HepG2 (cell line): ENCODE measurements around the gene NDUFB11. TPM values are rescaled to one million over a fixed set of nuclear protein-coding genes. Genes with fewer than 3 reads are reported as not detected.

Source experiments
- DMAP1 ChIP-seq: IDR thresholded peaks from 2 replicates; pipeline ENCODE4 v1.6.1; 2016
- EEA1 ChIP-seq: sonication (generic); formaldehyde crosslinking; IDR thresholded peaks from 2 replicates; pipeline ENCODE4 v1.5.1; 2020; ENCODE audit warnings: mild to moderate bottlenecking, missing genetic modification reagents, borderline replicate concordance
- ETV6 ChIP-seq: sonication (generic); formaldehyde crosslinking; conservative IDR thresholded peaks from 2 replicates; pipeline ENCODE4 v1.4.0; 2020; ENCODE audit warnings: missing genetic modification reagents
- GABPA ChIP-seq, 2 experiments: IDR thresholded peaks; 2 replicates each; pipeline ENCODE4 v1.6.1; 2011 to 2016; ENCODE audit warnings: low read depth in 2 of 2, low read length in 1 of 2, missing biosample characterization in 1 of 2, missing genetic modification characterization in 1 of 2
- GABPB1 ChIP-seq: IDR thresholded peaks from 2 replicates; pipeline ENCODE4 v1.6.1; 2016; ENCODE audit warnings: mild to moderate bottlenecking, missing genetic modification reagents, moderate library complexity, missing compliant biosample characterization
- HOXD1 ChIP-seq: sonication (generic); formaldehyde crosslinking; IDR thresholded peaks from 2 replicates; pipeline ENCODE4 v1.5.0; 2020; ENCODE audit warnings: missing genetic modification reagents
- KLF6 ChIP-seq: IDR thresholded peaks from 2 replicates; pipeline ENCODE4 v1.8.0; 2016; ENCODE audit warnings: missing biosample characterization, missing genetic modification reagents
- KMT2B ChIP-seq: IDR thresholded peaks from 2 replicates; pipeline ENCODE4 v1.6.1; 2016; ENCODE audit warnings: missing genetic modification reagents, missing compliant biosample characterization
- MED13 ChIP-seq: sonication (generic); formaldehyde crosslinking; IDR thresholded peaks from 2 replicates; pipeline ENCODE4 v1.5.0; 2020; ENCODE audit warnings: missing genetic modification reagents
- MIXL1 ChIP-seq: IDR thresholded peaks from 2 replicates; pipeline ENCODE4 v1.6.1; 2016
- MYC ChIP-seq: sonication (generic); formaldehyde crosslinking; IDR thresholded peaks from 2 replicates; pipeline ENCODE4 v1.9.0; 2021; ENCODE audit warnings: missing genetic modification reagents, borderline replicate concordance
- NFE2 ChIP-seq: sonication (generic); formaldehyde crosslinking; IDR thresholded peaks from 2 replicates; pipeline ENCODE4 v1.4.0; 2020; ENCODE audit warnings: missing genetic modification reagents
- POLR2AphosphoS2 ChIP-seq: IDR thresholded peaks from 2 replicates; pipeline ENCODE4 v1.6.1; 2011; ENCODE audit warnings: low read depth, low read length, improper control_type of control experiment
- SOX5 ChIP-seq: IDR thresholded peaks from 2 replicates; pipeline ENCODE4 v1.6.1; 2016; ENCODE audit warnings: borderline replicate concordance
- ZMAT3 ChIP-seq: sonication (generic); formaldehyde crosslinking; conservative IDR thresholded peaks from 2 replicates; pipeline ENCODE4 v1.7.0; 2021; ENCODE audit warnings: missing genetic modification reagents
- ZNF572 ChIP-seq: sonication (generic); formaldehyde crosslinking; IDR thresholded peaks from 2 replicates; pipeline ENCODE4 v1.5.1; 2020; ENCODE audit warnings: mild to moderate bottlenecking, missing genetic modification reagents
- ZNF781 ChIP-seq: sonication (generic); formaldehyde crosslinking; IDR thresholded peaks from 2 replicates; pipeline ENCODE4 v1.5.1; 2020; ENCODE audit warnings: borderline replicate concordance, mild to moderate bottlenecking, missing genetic modification reagents; ENCODE audit errors: not compliant biosample characterization
- polyA plus RNA-seq, 8 experiments: library from polyadenylated mRNA; depleted of rRNA in 3 of 8; stranded (reverse) in 7 of 8; unstranded in 1 of 8; fragments of >200 nt; fragmentation: Illumina TruSeq in 4 of 8; extraction: Trizol in 4 of 8; gene quantifications; 2 replicates each; pipeline versions ENCODE4 v1.2.1 to v1.2.3, GENCODE V29; 2011 to 2016; ENCODE audit warnings: low read depth in 4 of 8, missing spikeins in 1 of 8, mixed read lengths in 1 of 8; ENCODE audit not compliant: insufficient read depth in 1 of 8
- total RNA-seq, 5 experiments: library from RNA; depleted of rRNA; stranded (reverse); fragments of >200 nt; fragmentation: Illumina TruSeq; extraction: Trizol; gene quantifications; 2 replicates each; pipeline ENCODE4 v1.2.3, GENCODE V29; 2016; ENCODE audit warnings: low read depth in 1 of 5
- TF ChIP-seq, protein P1 (sequence below): sonication (generic); formaldehyde crosslinking; IDR thresholded peaks from 2 replicates; pipeline ENCODE4 v1.8.1; 2022; ENCODE audit warnings: low read depth, mild to moderate bottlenecking, missing genetic modification reagents
- TF ChIP-seq, protein P2 (sequence below): sonication (generic); formaldehyde crosslinking; conservative IDR thresholded peaks from 2 replicates; pipeline ENCODE4 v1.4.0; 2020; ENCODE audit warnings: missing genetic modification reagents
- TF ChIP-seq, protein P3 (sequence below): sonication (generic); formaldehyde crosslinking; IDR thresholded peaks from 2 replicates; pipeline ENCODE4 v1.5.1; 2020; ENCODE audit warnings: missing genetic modification reagents, mild to moderate bottlenecking, borderline replicate concordance
- TF ChIP-seq, protein P4 (sequence below): IDR thresholded peaks from 2 replicates; pipeline ENCODE4 v1.6.1; 2016; ENCODE audit warnings: mild to moderate bottlenecking

NDUFB11 gene
- total and polyA plus RNA-seq, 2 of the 13 experiments (the other 11 are each of a cell fraction or from before 2014, with no cell fraction given): 46.6 to 100 TPM

DNA sequence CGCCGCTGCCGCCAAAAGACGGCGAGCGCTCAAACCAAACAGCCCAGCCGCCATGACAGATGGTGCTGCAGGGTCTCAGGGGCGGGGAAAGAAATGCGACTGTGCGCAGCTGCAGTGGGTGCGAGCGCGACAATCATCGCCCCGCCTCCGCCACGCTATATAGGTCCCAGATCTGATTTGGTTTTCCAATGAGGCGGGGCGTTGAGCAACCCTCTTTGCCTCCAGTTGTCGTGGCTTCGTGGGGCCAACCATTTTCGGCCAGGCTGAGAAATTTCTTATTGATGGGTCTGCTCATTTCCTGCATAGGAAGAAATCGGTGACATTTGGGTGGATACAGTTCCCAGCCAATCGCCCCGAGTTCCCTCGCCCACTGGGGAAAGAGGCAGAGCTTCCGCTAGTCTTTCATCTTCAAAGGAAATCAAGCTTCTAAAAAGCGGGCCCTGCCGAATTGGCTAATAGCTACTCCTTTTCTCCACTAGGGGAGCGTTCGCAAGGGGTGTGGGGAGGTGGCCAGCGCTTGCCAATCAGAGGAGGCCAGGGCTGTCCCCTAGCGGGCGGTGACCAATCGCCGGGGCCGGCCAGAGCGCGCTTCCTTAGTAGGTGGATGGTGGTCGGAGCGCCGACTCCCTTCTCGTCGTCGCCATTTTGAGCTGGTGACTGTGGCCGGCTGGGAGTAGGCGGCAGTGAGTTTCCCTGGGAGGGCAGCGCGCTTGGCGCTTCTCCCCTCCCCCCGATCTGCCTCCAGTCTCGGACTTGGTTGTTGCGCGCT lies at the start of gene NDUFB11, which contains the start of gene RBM10 (continued):
- TF ChIP-seq, protein P1, sequence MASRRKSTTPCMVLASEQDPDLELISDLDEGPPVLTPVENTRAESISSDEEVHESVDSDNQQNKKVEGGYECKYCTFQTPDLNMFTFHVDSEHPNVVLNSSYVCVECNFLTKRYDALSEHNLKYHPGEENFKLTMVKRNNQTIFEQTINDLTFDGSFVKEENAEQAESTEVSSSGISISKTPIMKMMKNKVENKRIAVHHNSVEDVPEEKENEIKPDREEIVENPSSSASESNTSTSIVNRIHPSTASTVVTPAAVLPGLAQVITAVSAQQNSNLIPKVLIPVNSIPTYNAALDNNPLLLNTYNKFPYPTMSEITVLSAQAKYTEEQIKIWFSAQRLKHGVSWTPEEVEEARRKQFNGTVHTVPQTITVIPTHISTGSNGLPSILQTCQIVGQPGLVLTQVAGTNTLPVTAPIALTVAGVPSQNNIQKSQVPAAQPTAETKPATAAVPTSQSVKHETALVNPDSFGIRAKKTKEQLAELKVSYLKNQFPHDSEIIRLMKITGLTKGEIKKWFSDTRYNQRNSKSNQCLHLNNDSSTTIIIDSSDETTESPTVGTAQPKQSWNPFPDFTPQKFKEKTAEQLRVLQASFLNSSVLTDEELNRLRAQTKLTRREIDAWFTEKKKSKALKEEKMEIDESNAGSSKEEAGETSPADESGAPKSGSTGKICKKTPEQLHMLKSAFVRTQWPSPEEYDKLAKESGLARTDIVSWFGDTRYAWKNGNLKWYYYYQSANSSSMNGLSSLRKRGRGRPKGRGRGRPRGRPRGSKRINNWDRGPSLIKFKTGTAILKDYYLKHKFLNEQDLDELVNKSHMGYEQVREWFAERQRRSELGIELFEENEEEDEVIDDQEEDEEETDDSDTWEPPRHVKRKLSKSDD (CRISPR knock-in tag): peak; percentile 41; the same call in 1 of the 2 replicates
- TF ChIP-seq DMAP1 (CRISPR knock-in tag) (peak; percentile 81), GABPB1 (peak; percentile 62; the same call in 1 of the 2 replicates), ZNF781 (CRISPR knock-in tag) (no peak), ETV6 (CRISPR knock-in tag) (no peak), SOX5 (CRISPR knock-in tag) (0 out of 2 replicates have a peak, but pooled peaks have one; percentile 17), NFE2 (CRISPR knock-in tag) (no peak), GABPA (IDR thresholded peaks at IDR 0.05; ENCODE audit: low read depth, low read length) (no peak), GABPA (CRISPR knock-in tag; IDR thresholded peaks at IDR 0.05; ENCODE audit: low read depth) (peak; percentile 53), ZNF572 (no peak), EEA1 (no peak), HOXD1 (0 out of 2 replicates have a peak, but pooled peaks have one; percentile 36), MED13 (CRISPR knock-in tag) (0 out of 2 replicates have a peak, but pooled peaks have one; percentile 29), KMT2B (peak; percentile 36; the same call in 1 of the 2 replicates), MIXL1 (0 out of 2 replicates have a peak, but pooled peaks have one; percentile 11), POLR2AphosphoS2 (no peak), KLF6 (CRISPR knock-in tag) (0 out of 2 replicates have a peak, but pooled peaks have one; percentile 19), MYC (CRISPR knock-in tag) (peak; percentile 39; the same call in 1 of the 2 replicates), ZMAT3 (CRISPR knock-in tag) (0 out of 2 replicates have a peak, but pooled peaks have one; percentile 60)
- TF ChIP-seq, protein P2, sequence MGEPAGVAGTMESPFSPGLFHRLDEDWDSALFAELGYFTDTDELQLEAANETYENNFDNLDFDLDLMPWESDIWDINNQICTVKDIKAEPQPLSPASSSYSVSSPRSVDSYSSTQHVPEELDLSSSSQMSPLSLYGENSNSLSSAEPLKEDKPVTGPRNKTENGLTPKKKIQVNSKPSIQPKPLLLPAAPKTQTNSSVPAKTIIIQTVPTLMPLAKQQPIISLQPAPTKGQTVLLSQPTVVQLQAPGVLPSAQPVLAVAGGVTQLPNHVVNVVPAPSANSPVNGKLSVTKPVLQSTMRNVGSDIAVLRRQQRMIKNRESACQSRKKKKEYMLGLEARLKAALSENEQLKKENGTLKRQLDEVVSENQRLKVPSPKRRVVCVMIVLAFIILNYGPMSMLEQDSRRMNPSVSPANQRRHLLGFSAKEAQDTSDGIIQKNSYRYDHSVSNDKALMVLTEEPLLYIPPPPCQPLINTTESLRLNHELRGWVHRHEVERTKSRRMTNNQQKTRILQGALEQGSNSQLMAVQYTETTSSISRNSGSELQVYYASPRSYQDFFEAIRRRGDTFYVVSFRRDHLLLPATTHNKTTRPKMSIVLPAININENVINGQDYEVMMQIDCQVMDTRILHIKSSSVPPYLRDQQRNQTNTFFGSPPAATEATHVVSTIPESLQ (CRISPR knock-in tag): no peak
- TF ChIP-seq, protein P3, sequence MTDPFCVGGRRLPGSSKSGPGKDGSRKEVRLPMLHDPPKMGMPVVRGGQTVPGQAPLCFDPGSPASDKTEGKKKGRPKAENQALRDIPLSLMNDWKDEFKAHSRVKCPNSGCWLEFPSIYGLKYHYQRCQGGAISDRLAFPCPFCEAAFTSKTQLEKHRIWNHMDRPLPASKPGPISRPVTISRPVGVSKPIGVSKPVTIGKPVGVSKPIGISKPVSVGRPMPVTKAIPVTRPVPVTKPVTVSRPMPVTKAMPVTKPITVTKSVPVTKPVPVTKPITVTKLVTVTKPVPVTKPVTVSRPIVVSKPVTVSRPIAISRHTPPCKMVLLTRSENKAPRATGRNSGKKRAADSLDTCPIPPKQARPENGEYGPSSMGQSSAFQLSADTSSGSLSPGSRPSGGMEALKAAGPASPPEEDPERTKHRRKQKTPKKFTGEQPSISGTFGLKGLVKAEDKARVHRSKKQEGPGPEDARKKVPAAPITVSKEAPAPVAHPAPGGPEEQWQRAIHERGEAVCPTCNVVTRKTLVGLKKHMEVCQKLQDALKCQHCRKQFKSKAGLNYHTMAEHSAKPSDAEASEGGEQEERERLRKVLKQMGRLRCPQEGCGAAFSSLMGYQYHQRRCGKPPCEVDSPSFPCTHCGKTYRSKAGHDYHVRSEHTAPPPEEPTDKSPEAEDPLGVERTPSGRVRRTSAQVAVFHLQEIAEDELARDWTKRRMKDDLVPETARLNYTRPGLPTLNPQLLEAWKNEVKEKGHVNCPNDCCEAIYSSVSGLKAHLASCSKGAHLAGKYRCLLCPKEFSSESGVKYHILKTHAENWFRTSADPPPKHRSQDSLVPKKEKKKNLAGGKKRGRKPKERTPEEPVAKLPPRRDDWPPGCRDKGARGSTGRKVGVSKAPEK (CRISPR knock-in tag): no peak
- TF ChIP-seq, protein P4, sequence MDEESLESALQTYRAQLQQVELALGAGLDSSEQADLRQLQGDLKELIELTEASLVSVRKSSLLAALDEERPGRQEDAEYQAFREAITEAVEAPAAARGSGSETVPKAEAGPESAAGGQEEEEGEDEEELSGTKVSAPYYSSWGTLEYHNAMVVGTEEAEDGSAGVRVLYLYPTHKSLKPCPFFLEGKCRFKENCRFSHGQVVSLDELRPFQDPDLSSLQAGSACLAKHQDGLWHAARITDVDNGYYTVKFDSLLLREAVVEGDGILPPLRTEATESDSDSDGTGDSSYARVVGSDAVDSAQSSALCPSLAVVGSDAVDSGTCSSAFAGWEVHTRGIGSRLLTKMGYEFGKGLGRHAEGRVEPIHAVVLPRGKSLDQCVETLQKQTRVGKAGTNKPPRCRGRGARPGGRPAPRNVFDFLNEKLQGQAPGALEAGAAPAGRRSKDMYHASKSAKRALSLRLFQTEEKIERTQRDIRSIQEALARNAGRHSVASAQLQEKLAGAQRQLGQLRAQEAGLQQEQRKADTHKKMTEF (CRISPR knock-in tag): 0 out of 2 replicates have a peak, but pooled peaks have one; percentile 28
